Stimulated activated CD4-positive, alpha-beta T cell treated with anti-CD3 and anti-CD28 coated beads, Interleukin-4, amount 100 ng/mL, for 1 hour (primary cell): ENCODE results near the gene ALDH3B2.
"Not testable (repeated sequence)": the region's sequence is repeated elsewhere in the genome, so short reads cannot be mapped to it uniquely, and the experiment has no call there.

ENCODE experiments used
- DNase-seq: peaks from one replicate; pipeline ENCODE4 v3.0.0-alpha.2; 2020

The ALDH3B2 gene

GRCh38 chr11:67682126-67683034 is 8.0 kb upstream of the ALDH3B2 start:
- DNase-seq, result not testable (repeated sequence)

- DNase-seq, result no peak
Observed at GRCh38 chr11:67680696-67681470, 6.5 kb upstream of the ALDH3B2 start.

- DNase-seq, result no peak
Observed at GRCh38 chr11:67675058-67675747, 780 bp upstream of the ALDH3B2 start.

DNA sequence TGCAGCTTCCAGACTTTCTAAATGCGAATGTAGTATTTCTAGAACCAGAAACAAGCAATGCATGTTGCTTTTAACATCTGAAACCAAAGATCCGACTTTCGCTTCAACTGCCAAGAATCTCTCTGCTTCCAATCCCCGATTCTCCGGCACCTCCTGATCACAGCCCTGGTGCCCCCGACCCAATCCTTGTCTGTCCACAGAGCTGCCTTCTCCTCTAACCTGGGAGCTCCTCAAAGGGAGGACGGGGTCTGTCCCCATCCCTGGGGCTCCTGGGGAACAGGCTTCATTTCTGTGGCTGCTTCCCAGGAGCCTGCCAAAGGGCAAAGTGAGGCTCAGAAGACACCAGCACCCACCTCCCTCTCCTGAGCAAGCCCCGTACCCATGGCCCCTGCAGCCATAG is 521 bp downstream of the ALDH3B2 start:
- DNase-seq, result no peak

- DNase-seq, result no peak
Observed at GRCh38 chr11:67673358-67673757, 1.1 kb downstream of the ALDH3B2 start.

GRCh38 chr11:67671211-67671520 is 3.3 kb downstream of the ALDH3B2 start:
- no peak for DNase-seq

DNA sequence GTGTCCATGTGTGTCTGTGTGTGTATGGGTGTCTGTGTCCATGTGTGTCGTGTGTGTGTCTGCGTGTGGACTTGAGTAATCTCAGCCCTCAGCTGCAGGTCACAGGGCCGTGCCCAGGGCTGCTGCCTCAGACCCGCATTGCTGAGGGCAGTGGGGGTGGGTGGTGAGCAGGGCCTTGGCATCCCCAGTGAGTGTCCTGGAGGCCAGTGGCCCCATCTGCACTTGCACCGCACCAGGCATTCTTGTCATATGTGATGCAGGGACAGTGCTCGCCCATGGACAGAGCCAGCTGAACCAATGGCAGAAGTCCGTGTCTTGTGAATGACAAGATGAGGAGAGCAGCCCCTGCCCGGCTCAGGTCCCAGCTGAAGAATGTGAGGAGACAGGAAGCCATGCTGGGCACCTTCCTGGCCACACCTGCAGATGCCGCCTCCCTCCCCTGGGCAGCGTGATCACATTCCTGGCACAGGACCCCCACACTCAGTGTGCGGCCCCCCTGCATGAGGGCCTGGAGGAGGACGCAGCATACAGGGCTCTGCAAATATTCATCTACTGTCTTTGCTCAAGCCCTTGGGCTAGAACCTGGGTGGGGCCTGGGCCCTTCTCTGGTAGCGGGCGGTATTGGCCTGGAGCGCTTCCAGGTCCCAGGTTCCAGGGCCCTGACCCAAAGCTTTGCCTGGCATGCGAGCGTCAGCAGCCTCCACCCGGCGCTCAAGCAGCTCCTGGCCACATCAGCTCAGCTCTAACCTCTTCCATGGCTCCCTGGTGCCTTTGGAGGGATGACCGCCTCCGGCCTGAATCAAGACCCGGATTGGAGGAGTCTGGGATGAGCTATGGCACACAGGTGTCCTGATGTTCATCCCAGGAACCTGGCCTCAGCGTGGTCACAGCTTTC is 3.9 kb downstream of the ALDH3B2 start:
- DNase-seq, result no peak

- no peak for DNase-seq
Observed at GRCh38 chr11:67668192-67668551, 6.3 kb downstream of the ALDH3B2 start.

DNA sequence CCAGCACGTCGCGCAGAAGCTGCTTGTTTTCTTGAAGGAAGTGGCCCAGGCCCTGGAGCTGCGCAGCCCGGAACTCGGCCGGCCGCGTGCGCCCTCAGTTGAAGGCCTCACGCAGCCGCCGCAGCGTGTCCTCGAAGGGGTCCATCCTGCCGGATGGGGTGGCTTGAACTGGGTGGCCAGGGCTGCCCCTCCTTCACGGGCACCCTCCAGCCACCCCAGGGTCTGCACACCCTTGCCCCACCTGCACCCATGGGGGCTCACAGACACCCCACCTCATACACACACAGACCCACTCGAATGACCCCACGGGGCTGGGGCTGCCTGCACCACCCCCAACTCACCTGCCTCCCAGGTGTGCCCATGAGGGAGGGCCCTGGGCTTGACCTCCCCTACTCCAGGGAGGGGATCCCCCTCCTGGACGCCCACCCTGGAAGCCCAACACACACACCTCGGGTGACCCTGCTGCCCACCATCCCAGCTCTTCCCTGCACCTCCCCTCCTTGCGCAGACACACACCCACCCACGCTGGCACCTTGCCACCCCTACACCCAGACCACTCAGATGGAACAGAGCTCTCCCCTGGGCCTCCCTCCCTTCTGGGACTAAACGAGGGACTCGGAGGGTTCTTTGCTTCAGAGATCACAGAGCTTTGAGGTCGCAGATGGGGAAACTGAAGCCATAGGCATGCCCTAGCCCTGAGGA is 6.8 kb downstream of the ALDH3B2 start:
- no peak for DNase-seq

- no peak for DNase-seq
Observed at GRCh38 chr11:67666676-67667489, 7.5 kb downstream of the ALDH3B2 start.

GRCh38 chr11:67666303-67666645 is 8.1 kb downstream of the ALDH3B2 start:
- DNase-seq, result no peak

DNA sequence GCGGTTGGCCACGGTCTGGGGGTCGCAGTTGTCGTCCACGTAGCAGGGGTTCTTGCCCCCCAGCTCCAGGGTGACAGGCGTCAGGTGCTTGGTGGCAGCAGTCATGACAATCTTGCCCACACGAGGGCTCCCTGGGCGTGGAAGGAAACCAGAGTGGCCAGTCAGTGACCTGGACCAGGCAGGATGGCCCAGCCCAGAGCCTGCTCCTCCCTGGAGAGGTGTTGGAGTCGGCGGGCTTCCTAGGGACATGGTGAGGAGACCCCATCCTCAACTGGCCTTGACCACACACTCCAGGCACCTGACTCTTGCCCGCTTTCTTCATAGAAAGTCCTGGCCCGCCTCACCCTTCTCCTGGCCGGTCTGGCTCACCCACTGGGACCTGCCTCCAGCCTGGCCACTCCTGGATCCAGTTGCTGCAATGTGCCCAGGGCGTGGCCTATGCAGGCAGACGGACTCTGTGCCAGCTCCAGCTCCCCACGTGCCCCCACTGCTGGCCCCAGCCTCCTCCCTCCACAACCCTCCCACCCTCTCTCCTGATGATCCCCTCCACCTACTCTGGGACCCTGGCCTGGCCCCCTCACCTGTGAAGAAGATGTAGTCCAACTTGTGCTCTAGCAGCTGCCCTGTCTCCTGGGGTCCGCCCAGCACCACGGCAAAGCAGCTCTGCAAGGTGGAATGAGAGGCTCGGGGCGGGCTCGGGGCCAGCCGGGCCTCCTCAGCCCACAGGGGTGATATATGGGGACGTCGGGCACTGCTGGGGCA is 8.7 kb downstream of the ALDH3B2 start:
- no peak for DNase-seq

GRCh38 chr11:67664696-67665540 is 9.5 kb downstream of the ALDH3B2 start:
- no peak for DNase-seq

GRCh38 chr11:67664213-67664585 is 10.2 kb downstream of the ALDH3B2 start:
- DNase-seq, result no peak

DNA sequence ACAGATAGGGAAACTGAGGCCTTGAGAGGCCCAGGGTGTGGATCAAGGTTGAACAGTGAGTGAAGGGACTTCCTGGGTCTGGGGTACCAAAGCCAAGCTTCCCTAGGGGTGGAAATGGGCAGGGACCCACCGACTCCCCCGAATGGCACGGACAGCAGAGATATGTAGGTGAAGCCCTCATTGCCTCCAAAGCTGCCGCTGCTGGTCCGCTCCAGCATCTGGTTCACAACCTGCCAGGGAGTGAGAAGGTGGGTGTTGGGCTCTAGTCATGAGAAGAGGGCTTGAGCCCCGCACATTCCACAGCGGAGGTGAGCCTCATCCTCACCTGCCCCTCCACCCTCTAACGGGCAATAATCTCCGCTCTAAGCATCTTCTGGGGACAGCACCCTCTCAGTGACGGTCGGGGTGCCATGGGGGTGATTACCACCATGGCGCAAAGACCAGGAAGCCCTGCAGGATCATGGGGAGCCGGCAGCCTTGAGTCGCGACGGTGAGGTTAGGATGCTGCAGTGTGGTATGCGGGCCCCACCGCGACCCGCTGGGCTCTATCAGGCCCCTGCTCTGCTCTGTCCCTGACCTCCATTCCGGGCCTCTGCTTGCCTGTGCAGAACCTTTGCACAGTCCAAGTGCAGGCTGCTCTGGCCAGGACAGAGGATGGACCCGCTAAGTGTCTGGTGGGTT is 10.8 kb downstream of the ALDH3B2 start:
- DNase-seq, result no peak

GRCh38 chr11:67662835-67663531 is 11.4 kb downstream of the ALDH3B2 start:
- no peak for DNase-seq

GRCh38 chr11:67662142-67662834 is 12.1 kb downstream of the ALDH3B2 start:
- DNase-seq, result no peak

GRCh38 chr11:67660752-67661151 is 13.7 kb downstream of the ALDH3B2 start:
- DNase-seq, result not testable (repeated sequence)
